HG03175 (cell line): ENCODE data around the gene SNX4.

ENCODE experiments used
- ATAC-seq: cut with Tn5 transposase; IDR thresholded peaks from one replicate; pipeline ENCODE4 v1.9.1; 2021; ENCODE audit warnings: mild to moderate bottlenecking, moderate library complexity; ENCODE audit not compliant: unreplicated experiment

SNX4 gene

GRCh38 chr3:125470671-125471070 lies 49.3 kb downstream of the SNX4 start:
- ATAC-seq = no peak

- no peak for ATAC-seq
These were observed 57.2 kb downstream of the SNX4 start for GRCh38 chr3:125462722-125463299.

- ATAC-seq = no peak
These were observed 58.1 kb downstream of the SNX4 start for GRCh38 chr3:125461896-125462295.

- ATAC-seq = no peak
These were observed 59.8 kb downstream of the SNX4 start for GRCh38 chr3:125460233-125460632.

GRCh38 chr3:125443923-125444322 lies 76.1 kb downstream of the SNX4 start:
- ATAC-seq = no peak

GRCh38 chr3:125442506-125442905 lies 77.5 kb downstream of the SNX4 start:
- ATAC-seq = no peak

GRCh38 chr3:125440970-125441369 lies 79.0 kb downstream of the SNX4 start:
- ATAC-seq = no peak

GRCh38 chr3:125440559-125440955 lies 79.4 kb downstream of the SNX4 start:
- ATAC-seq = no peak

GRCh38 chr3:125437631-125438435 lies 82.2 kb downstream of the SNX4 start:
- ATAC-seq = no peak

GRCh38 chr3:125436921-125437320 lies 83.1 kb downstream of the SNX4 start:
- no peak for ATAC-seq

- no peak for ATAC-seq
These were observed 84.8 kb downstream of the SNX4 start for GRCh38 chr3:125435231-125435630.

- no peak for ATAC-seq
These were observed 85.4 kb downstream of the SNX4 start for GRCh38 chr3:125434582-125435011.

- ATAC-seq = no peak
These were observed 86.4 kb downstream of the SNX4 start for GRCh38 chr3:125433611-125434041.

- ATAC-seq = no peak
These were observed 86.9 kb downstream of the SNX4 start for GRCh38 chr3:125433091-125433534.

GRCh38 chr3:125431912-125432790 lies 87.9 kb downstream of the SNX4 start:
- ATAC-seq = no peak

GRCh38 chr3:125431391-125431790 lies 88.6 kb downstream of the SNX4 start:
- no peak for ATAC-seq

- ATAC-seq = no peak
These were observed 91.7 kb downstream of the SNX4 start for GRCh38 chr3:125428216-125428830.

GRCh38 chr3:125418306-125418705 lies 101.7 kb downstream of the SNX4 start:
- ATAC-seq = no peak

- no peak for ATAC-seq
These were observed 103.8 kb downstream of the SNX4 start for GRCh38 chr3:125416235-125416634.

- ATAC-seq = no peak
These were observed 105.3 kb downstream of the SNX4 start for GRCh38 chr3:125414669-125415068.

- no peak for ATAC-seq
These were observed 109.1 kb downstream of the SNX4 start for GRCh38 chr3:125410922-125411321.
